Heart left ventricle (tissue), 13 donors: ENCODE data around the gene CWC27.

ENCODE experiments used
- POLR2A ChIP-seq, 2 donors: fragments of 450-650 bp; IDR thresholded peaks; one replicate each; pipeline ENCODE4 v1.6.1; 2017; ENCODE audit warnings: antibody characterized with exemption in 2 of 2, mild to moderate bottlenecking in 2 of 2, moderate library complexity in 2 of 2
- TF ChIP-seq, protein P1 (sequence below), 12 donors: fragments of 200-600 bp; sonication (generic) in 4 of 12; IDR thresholded peaks; one replicate each; pipeline versions ENCODE4 v1.5.0 to v1.8.0; 2018 to 2022; ENCODE audit warnings: antibody characterized with exemption in 12 of 12, mild to moderate bottlenecking in 5 of 12
- donor health status: ischemic (EF 13 %, LVEDD 7.1; RV severe dilation, severe dysfunction).
- donor health status: DM: no; HTN: yes; CAD: no.
- donor health status: DM: no; HTN: no; CAD: no.
- donor health status: ischemic (EF 25% LVEDD 6.9; RV normal size, moderate dysfunction).
- donor health status: ischemic (EF 25% LVEDD 5.7; RV mildly dilated, moderate dysfunction).
- donor health status: ischemic (EF 35%, LVEDD 5.7; RV mildly dilated, moderate dysfunction).
- donor health status: nonischemic (EF 11% LVEDD 7.7; RV severe dilation, severe dysfunction).
- donor health status: DM: yes; HTN: yes; CAD: no.
- donor health status: PGD.
- donor health status: ischemic (EF 29% LVEDD 5.4; RV normal size, mild dysfunction).
- donor health status: nonischemic (EF 23%, LVEDD 6.1; RV moderate dilation, normal function).

DNA sequence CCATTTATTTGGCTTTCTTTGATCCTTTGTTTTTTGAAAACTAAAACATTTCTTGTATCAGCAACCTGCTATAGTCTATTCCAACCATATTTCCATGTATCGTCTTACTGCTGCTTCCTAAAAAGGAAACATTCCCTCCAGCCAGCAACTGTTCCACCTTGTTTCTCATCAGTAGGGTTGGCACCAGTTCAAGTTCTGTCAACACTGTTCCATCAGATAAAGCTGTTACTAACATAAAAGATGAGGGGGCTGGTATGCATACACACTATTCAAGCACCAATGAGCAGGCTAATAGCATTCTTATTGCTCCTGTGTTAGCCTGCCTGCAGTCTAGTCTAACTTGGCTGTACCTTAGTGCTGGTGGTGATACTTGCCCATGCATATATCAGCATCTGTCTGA lies 178.3 kb downstream of the CWC27 start:
- TF ChIP-seq, protein P1, sequence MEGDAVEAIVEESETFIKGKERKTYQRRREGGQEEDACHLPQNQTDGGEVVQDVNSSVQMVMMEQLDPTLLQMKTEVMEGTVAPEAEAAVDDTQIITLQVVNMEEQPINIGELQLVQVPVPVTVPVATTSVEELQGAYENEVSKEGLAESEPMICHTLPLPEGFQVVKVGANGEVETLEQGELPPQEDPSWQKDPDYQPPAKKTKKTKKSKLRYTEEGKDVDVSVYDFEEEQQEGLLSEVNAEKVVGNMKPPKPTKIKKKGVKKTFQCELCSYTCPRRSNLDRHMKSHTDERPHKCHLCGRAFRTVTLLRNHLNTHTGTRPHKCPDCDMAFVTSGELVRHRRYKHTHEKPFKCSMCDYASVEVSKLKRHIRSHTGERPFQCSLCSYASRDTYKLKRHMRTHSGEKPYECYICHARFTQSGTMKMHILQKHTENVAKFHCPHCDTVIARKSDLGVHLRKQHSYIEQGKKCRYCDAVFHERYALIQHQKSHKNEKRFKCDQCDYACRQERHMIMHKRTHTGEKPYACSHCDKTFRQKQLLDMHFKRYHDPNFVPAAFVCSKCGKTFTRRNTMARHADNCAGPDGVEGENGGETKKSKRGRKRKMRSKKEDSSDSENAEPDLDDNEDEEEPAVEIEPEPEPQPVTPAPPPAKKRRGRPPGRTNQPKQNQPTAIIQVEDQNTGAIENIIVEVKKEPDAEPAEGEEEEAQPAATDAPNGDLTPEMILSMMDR (IDR thresholded peaks at IDR 0.05) = no peak
- TF ChIP-seq POLR2A (IDR thresholded peaks at IDR 0.05) = no peak
